NCI-H2227 treated with DMSO at 0.1 percent for 48 hours (cell line): ENCODE results near the gene HBA2.
"Not testable (repeated sequence)": the region's sequence is repeated elsewhere in the genome, so short reads cannot be mapped to it uniquely, and the experiment has no call there.

Source experiments
- DNase-seq: peaks from one replicate; lab custom pipeline; 2025; lab: John Stamatoyannopoulos, UW

Gene HBA2

DNA sequence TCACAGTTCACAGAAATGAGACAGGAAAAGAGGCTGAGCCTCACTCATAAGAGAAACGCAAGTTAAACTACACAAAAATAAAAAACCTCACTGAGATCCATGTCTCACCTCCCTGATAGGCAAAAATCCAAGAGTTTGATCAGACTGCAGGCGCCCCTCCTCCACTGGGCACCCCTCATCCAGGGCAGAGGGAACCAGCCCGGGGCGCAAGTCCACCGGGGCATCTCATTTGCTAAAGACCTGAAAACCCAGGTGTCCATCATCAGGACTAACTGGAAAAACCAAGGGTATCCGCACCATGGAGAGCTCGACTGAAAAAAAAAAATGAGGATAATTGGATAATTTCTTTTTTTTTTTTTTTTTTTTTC is 17.7 kb upstream of the HBA2 start:
- DNase-seq: no peak

DNA sequence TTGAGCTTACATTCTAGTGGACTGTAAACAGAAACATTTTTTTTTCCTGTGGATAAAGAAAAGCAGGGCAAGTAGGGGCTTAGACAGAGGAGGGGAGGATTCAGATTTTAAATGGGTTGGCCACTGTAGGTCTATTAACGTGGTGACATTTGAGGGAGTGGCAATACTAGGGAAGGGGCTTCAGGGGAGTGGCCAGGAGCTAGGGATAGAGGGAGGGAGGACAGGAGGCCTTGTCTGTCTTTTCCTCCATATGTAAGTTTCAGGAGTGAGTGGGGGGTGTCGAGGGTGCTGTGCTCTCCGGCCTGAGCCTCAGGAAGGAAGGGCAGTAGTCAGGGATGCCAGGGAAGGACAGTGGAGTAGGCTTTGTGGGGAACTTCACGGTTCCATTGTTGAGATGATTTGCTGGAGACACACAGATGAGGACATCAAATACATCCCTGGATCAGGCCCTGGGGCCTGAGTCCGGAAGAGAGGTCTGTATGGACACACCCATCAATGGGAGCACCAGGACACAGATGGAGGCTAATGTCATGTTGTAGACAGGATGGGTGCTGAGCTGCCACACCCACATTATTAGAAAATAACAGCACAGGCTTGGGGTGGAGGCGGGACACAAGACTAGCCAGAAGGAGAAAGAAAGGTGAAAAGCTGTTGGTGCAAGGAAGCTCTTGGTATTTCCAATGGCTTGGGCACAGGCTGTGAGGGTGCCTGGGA is 13.4 kb upstream of the HBA2 start:
- DNase-seq: no peak

DNA sequence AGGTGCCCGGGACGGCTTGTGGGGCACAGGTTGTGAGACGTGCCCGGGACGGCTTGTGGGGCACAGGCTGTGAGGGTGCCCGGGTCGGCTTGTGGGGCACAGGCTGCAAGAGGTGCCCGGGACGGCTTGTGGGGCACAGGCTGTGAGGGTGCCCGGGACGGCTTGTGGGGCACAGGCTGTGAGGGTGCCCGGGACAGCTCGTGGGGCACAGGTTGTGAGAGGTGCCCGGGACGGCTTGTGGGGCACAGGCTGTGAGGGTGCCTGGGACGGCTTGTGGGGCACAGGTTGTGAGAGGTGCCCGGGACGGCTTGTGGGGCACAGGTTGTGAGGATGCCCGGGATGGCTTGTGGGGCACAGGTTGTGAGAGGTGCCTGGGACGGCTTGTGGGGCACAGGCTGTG is 12.4 kb upstream of the HBA2 start:
- DNase-seq: not testable (repeated sequence)

DNA sequence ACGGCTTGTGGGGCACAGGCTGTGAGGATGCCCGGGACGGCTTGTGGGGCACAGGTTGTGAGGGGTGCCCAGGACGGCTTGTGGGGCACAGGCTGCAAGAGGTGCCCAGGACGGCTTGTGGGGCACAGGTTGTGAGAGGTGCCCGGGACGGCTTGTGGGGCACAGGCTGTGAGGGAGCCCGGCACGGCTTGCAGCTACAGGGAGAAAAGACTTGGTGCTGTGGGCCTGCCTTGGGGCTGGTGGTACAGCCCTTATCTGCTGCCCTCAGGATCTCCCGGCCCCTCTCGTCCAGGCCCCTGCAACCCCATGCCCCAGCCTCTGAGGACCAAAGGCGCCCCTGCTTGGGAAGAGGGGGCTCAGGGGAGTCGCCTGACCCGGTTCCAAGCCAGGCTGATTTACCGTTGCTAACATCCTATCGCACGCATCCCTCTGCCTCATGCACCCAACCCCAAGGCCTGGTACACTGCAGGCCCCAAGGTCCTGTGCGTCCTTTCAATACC is 11.9 kb upstream of the HBA2 start:
- DNase-seq: no peak

DNA sequence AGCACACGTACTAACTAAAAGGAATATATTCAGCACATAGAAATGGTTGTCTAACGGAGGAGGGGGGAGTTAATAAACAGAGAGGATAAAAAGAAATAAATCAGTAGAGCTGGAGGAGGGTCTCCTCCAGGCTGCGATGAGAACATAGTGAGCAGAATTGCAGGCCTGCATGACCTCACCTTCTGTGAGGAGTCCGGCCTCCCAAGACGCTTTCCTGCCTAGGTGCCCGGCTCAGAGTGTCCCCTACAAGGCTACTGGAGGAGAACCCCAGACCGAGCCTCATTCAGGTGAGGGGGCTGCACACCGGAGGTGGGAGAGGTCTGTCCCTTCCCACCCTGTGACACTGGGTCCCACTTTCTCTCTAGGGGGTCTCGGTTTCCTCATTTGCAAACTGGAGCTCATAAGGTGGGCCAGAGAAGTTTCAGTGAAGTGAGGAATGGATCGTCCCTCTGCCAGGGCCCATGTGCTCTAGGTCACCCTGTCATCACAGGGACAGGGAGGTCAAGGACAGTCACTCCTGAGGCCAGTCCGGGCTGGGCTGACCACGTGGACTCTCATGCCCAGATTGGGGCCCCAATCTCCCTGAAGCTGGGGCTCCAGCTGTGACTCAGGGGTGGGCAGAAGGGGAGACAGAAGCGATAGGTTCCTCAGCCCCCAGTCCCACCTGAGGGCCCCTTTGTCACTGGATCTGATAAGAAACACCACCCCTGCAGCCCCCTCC is 10.2 kb upstream of the HBA2 start:
- no peak for DNase-seq

DNA sequence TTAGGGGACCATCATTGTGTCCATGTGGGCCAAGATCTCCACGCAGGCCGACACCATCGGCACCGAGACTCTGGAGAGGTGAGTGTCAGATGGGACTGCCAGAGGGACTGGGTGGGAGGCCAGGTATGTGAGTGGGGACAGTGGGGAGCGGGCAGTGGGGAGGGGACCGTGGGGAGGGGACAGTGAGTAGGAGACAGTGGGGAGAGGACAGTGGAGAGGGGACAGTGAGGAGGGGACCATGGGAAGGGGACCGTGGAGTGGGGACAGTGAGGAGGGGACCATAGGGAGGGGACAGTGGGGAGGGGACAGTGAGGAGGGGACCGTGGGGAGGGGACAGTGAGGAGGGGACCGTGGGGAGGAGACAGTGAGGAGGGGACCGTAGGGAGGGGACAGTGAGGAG is 9.5 kb upstream of the HBA2 start:
- DNase-seq: not testable (repeated sequence)

DNA sequence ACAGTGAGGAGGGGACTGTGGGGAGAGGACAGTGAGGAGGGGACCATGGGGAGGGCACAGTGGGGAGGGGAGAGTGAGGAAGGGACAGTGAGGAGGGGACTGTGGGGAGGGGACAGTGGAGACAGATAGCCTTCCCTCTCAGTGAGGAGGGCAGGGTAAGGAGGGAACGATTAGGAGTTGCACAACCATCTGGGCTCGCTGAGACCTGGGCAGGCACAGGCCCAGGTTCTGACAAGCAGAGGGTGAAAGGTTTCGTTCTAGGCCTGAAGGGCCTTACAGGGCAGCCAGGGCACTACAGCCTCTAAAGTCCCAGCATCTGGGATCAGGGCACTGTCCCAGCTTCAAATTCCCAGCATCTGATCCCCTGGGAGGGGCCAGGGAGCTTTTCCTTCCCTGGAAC is 9.0 kb upstream of the HBA2 start:
- not testable (repeated sequence) for DNase-seq

DNA sequence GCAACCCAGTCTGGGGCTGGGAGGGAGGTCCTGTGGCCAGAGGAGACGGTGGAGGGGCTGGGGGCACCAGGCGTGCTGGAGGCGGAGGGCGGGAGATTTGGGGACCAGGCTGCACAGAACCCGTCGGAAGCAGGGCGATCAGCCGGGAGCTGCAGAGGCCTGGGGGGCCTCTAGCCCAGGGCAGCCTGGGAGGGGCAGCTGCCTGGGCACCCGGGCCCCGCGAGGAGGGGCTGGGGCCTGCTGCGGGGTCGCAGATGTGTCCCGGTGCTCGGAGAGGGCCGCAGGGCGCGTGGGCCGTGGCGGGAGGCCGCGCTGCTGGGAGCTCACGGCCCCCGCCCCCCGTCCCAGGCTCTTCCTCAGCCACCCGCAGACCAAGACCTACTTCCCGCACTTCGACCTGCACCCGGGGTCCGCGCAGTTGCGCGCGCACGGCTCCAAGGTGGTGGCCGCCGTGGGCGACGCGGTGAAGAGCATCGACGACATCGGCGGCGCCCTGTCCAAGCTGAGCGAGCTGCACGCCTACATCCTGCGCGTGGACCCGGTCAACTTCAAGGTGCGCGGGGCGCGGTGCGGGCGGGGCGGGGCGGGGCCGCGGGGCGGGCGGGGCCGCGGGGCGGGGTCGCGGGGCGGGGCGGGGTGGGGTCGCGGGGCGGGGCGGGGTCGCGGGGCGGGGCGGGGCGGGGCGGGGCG is 8.4 kb upstream of the HBA2 start:
- not testable (repeated sequence) for DNase-seq

DNA sequence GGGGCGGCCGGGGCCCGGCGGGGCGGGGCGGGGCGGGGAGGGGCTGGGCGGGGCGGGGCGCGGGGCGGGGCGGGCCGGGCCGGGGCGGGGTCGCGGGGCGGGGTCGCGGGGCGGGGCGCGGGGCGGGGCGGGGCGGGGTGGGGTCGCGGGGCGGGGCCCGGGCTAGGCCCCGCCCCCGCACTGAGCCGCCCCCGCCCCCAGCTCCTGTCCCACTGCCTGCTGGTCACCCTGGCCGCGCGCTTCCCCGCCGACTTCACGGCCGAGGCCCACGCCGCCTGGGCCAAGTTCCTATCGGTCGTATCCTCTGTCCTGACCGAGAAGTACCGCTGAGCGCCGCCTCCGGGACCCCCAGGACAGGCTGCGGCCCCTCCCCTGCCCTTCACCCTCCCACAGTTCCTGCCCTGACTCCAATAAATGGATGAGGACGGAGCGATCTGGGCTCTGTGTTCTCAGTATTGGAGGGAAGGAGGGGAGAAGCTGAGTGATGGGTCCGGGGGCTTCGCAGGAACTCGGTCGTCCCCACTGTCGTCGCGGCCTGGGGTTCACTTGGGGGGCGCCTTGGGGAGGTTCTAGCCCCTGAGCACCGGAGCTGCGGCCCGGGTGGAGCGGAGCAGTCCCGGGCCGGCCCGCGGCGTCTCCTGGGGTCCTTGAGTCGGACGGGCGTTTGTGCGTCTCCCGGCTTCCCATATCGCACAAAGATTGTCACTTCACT is 7.7 kb upstream of the HBA2 start:
- DNase-seq: no peak

DNA sequence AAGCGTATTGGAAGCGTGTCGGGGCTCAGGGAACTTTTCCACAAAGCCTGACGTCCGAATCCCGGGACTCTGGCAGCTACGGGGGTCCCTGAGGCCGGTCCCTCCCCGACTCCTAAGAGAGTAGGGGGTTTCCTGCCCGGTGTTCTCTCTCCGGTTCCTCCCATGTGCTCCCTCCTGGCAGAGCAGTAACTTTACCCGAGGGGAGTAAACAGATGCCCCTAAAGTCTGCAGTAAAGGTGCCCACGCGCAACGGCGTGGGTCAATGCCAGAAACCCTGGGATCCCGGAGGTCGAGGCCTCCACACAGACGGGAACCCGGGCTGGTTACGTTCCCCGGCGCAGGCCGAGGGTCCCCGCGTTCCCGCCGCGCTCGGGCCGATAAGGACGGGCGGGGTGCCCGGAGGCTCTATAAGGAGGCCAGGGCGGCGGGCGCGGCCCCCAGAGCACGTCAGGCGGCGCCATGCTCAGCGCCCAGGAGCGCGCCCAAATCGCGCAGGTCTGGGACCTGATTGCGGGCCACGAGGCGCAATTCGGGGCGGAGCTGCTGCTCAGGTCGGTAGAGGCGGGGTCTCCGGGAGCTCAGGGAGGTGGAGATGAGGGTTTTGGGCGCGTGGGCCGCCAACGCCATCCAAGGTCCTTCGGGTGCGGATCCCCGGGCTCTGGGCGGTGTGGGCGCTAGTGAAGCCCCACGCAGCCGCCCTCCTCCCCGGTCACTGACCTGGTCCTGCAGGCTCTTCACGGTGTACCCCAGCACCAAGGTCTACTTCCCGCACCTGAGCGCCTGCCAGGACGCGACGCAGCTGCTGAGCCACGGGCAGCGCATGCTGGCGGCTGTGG is 6.9 kb upstream of the HBA2 start, which contains the start of gene HBM:
Gene HBM, plus strand, starts transcription at position 440 of the 836 bp plus-strand sequence. Its CDS starts 20 bp downstream, at position 460.
- no peak for DNase-seq

DNA sequence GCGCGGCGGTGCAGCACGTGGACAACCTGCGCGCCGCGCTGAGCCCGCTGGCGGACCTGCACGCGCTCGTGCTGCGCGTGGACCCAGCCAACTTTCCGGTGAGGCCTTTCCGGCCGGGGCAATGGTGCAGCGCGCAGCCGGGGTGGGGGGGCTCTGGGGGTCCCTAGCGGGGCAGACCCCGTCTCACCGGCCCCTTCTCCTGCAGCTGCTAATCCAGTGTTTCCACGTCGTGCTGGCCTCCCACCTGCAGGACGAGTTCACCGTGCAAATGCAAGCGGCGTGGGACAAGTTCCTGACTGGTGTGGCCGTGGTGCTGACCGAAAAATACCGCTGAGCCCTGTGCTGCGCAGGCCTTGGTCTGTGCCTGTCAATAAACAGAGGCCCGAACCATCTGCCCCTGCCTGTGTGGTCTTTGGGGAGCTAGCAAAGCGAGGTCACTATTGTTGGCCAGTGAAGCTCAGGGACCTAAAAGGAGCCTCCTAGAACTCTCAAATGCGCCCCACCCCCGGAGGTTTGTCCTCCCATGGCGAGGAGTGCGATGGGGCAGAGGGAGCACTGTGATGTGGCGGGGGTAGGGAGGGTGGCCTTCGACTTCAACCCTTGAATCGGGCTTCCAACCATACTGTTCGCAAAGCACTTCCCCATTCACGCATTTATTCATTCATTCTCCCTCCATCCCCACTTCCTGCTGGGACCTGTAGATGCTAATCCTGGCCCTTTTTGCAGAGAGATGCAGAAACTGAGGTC is 6.1 kb upstream of the HBA2 start:
- DNase-seq: no peak

DNA sequence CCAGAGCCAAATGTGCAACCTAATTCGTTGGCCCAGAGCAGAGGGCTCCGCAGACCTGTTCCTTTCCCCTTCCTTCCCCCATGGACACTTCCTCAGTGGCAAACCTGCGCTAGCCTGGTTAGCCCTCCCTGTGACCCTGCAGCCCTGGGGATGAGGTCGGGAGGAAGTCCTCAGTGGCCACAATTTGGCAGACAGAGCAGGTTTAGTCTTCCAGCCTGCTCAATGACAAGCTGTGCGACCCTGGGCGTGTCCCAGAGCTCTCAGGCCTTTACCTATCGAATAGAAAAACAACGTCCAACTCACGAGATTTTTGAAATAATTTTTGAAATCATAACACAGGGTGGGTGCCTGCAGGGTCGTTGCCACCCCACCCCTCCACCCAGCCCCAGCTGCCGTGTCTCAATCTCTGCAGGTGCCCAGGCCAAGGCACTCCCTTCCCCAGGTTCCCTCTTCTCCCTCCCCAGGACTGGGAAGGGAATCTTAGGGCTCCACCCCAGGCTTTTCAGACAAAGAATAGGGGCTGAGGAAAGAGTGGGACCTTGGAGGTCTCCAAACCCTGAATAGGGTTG is 5.5 kb upstream of the HBA2 start:
- no peak for DNase-seq

DNA sequence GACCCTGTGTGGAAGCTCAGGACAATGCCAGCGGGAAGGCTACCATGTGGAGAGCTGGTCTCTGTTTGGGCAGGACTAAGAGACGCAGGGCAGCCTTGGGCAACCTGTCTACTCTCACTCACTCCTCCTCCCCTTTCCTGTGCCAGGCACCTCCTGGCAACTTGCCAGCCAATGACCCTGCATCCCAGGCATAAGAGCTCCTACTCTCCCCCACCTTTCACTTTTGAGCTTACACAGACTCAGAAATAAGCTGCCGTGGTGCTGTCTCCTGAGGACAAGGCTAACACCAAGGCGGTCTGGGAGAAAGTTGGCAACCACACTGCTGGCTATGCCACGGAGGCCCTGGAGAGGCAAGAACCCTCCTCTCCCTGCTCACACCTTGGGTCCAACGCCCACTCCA is 4.3 kb upstream of the HBA2 start:
- DNase-seq: no peak

DNA sequence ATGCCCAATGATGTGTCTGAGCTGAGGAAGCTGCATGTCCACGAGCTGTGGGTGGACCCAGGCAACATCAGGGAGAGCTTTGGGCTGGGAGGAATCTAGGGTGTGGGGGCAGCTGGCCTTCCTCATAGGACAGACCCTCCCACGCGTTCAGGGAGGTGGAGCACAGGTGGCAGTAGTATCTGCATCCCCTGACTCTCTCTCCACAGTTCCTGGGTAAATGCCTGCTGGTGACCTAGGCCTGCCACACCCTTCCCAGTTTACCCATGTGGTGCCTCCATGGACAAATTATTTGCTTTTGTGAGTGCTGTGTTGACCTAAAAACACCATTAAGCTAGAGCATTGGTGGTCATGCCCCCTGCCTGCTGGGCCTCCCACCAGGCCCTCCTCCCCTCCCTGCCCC is 3.7 kb upstream of the HBA2 start:
- no peak for DNase-seq

DNA sequence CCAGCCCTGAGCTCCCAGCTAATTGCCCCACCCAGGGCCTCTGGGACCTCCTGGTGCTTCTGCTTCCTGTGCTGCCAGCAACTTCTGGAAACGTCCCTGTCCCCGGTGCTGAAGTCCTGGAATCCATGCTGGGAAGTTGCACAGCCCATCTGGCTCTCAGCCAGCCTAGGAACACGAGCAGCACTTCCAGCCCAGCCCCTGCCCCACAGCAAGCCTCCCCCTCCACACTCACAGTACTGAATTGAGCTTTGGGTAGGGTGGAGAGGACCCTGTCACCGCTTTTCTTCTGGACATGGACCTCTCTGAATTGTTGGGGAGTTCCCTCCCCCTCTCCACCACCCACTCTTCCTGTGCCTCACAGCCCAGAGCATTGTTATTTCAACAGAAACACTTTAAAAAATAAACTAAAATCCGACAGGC is 2.6 kb upstream of the HBA2 start:
- not testable (repeated sequence) for DNase-seq

DNA sequence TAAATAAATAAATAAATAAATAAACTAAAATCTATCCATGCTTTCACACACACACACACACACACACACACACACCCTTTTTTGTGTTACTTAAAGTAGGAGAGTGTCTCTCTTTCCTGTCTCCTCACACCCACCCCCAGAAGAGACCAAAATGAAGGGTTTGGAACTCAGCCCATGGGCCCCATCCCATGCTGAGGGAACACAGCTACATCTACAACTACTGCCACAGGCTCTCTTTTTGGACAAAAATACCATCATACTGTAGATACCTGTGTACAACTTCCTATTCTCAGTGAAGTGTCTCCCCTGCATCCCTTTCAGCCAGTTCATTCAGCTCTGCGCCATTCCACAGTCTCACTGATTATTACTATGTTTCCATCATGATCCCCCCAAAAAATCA is 1.9 kb upstream of the HBA2 start:
- DNase-seq: no peak

DNA sequence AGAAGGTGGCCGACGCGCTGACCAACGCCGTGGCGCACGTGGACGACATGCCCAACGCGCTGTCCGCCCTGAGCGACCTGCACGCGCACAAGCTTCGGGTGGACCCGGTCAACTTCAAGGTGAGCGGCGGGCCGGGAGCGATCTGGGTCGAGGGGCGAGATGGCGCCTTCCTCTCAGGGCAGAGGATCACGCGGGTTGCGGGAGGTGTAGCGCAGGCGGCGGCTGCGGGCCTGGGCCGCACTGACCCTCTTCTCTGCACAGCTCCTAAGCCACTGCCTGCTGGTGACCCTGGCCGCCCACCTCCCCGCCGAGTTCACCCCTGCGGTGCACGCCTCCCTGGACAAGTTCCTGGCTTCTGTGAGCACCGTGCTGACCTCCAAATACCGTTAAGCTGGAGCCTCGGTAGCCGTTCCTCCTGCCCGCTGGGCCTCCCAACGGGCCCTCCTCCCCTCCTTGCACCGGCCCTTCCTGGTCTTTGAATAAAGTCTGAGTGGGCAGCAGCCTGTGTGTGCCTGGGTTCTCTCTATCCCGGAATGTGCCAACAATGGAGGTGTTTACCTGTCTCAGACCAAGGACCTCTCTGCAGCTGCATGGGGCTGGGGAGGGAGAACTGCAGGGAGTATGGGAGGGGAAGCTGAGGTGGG is 657 bp downstream of the HBA2 start:
- not testable (repeated sequence) for DNase-seq

DNA sequence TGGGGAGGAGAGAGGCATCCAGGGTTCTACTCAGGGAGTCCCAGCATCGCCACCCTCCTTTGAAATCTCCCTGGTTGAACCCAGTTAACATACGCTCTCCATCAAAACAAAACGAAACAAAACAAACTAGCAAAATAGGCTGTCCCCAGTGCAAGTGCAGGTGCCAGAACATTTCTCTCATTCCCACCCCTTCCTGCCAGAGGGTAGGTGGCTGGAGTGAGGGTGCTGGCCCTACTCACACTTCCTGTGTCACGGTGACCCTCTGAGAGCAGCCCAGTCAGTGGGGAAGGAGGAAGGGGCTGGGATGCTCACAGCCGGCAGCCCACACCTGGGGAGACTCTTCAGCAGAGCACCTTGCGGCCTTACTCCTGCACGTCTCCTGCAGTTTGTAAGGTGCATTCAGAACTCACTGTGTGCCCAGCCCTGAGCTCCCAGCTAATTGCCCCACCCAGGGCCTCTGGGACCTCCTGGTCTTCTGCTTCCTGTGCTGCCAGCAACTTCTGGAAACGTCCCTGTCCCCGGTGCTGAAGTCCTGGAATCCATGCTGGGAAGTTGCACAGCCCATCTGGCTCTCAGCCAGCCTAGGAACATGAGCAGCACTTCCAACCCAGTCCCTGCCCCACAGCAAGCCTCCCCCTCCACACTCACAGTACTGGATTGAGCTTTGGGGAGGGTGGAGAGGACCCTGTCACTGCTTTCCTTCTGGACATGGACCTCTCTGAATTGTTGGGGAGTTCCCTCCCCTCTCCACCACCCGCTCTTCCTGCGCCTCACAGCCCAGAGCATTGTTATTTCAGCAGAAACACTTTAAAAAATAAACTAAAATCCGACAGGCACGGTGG is 1.5 kb downstream of the HBA2 start:
- DNase-seq: not testable (repeated sequence)
